ENCODE data around the gene LRMDA. TPM values are rescaled to one million over a fixed set of nuclear protein-coding genes. Genes with fewer than 3 reads are reported as not detected.

Gene LRMDA
- total and polyA plus RNA-seq, 2 donors (not counting 3 experiments of a cell fraction or from before 2014, with no cell fraction given): 9.7 to 18.0 TPM

DNA sequence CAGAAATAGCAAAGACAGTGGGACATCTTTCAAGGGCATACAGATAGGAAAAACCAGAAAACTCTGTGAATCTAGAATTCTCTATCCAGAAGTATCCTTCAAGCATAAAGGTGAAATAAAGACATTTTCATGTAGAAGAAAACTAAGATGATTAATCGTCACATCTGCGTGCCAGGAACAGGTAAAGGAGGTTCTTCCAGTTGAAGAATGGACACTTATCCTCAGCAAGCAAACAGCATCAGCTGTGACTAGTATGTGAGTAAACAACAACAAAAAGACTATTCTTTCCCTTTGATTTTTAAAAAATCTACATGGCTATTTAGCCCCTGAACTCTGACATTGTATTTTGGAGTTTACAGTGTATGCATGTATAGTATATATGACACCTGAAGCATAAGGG lies 124.9 kb downstream of the LRMDA start:
- Histone ChIP-seq H3K79me2 (ENCODE audit: control insufficient read depth, insufficient read depth, low read length) (no peaks in the 10 kb centered on the region), H4K20me1 (replicated peaks; ENCODE audit: control insufficient read depth, extremely low read depth, insufficient read depth, low read length) (no peaks in the 10 kb centered on the region), H3K27ac (ENCODE audit: insufficient read depth, low read depth, low read length) (no peak overlapping the region), H3K27me3 (ENCODE audit: control insufficient read depth in 2 of 2, insufficient read depth in 2 of 2, low read length in 2 of 2) (no peaks in the 10 kb centered on the region), H3K9me1 (replicated peaks; ENCODE audit: control insufficient read depth, extremely low read depth, insufficient read depth, low read length) (no peaks in the 10 kb centered on the region), H3K36me3 (ENCODE audit: control insufficient read depth in 2 of 2, extremely low read depth in 1 of 2, insufficient read depth in 2 of 2, low read length in 2 of 2) (no peaks in the 10 kb centered on the region), H3K4me1 (ENCODE audit: control insufficient read depth, extremely low read depth, insufficient read depth, low read length) (no peaks in the 10 kb centered on the region), H3K4me2 (ENCODE audit: insufficient read depth, low read length) (no peak overlapping the region), H3K4me3 (replicated peaks in 1 of 3; ENCODE audit: insufficient read depth in 1 of 3, low read depth in 1 of 3, low read length in 3 of 3) (no peak overlapping the region), H3K9me3 (replicated peaks; ENCODE audit: control insufficient read depth, insufficient read depth, low read length) (no peaks in the 10 kb centered on the region), H3K9ac (replicated peaks; ENCODE audit: extremely low read depth, insufficient read depth, low read length) (no peak overlapping the region), H2AFZ (ENCODE audit: low read depth, low read length) (no peak overlapping the region)
- no peak for FAIRE-seq
- CTCF ChIA-PET: no interaction called here
- no peak for DNase-seq (ENCODE audit: low read depth, low spot score)
- POLR2A ChIA-PET: no interaction called here
- intact Hi-C loops (cut with micrococcal nuclease): no loop called here
- BruUV-seq (replicated peaks): no TSS peak
- TF ChIP-seq EZH2 (IDR thresholded peaks at IDR 0.05; ENCODE audit: borderline replicate concordance, low read depth, low read length, severe bottlenecking) (no peak), GATA2 (IDR thresholded peaks at IDR 0.05; ENCODE audit: insufficient read depth, insufficient read length, low read depth, low read length) (no peak), POLR2A (IDR thresholded peaks at IDR 0.05; ENCODE audit: low read depth, low read length) (no peak)
- dilution Hi-C loops (cut with MboI; ENCODE audit: extremely low pct_ligation_motif_present, low sequenced_read_pairs): no loop called here

DNA sequence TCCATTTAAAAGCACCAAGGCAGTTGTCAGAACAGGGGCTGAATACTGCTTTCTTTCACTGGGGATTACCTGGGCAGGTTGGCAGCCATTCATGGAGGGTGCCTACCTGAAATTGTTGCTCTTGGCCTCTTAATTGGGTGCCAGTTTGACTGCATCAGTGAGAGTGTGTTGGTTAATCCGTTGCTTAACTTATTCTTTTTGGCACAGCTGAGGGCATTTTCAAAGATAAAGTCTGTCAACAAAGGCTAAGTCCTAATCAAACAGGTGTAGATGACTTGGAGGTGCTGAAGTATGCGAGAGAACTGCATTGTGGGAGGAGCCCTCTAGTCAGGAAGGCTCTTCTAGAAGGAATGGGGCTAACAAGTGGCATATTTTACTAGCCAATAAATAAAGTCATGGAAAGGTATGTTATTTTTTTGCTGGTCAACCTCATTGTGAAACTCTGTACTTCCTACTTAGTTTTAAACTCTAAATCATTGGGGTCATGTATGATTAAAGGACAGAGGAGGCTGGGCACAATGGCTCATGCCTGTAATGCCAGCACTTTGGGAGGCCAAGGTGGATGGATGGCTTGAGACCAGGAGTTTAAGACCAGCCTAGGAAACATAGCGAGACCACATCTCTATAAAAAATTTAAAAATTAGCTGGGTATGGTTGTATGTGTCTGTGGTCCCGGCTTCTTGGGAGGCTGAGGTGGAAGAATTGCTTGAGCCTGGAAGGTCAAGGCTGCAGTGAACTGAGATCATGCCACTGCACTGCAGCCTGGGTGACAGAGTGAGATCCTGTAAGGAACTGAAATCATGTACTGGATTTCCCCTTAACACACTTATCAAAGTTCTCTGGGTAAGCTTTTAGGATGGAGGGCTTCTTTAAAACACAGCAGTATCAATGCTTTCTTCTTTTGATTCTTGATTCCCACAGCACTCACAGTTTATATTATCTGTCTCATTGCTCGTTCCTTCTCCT lies 134.1 kb downstream of the LRMDA start:
- no peak for FAIRE-seq
- Histone ChIP-seq H3K4me3 (replicated peaks in 1 of 3; ENCODE audit: insufficient read depth in 1 of 3, low read depth in 1 of 3, low read length in 3 of 3) (no peak overlapping the region), H3K27ac (ENCODE audit: insufficient read depth, low read depth, low read length) (no peak overlapping the region), H3K9ac (replicated peaks; ENCODE audit: extremely low read depth, insufficient read depth, low read length) (no peak overlapping the region), H2AFZ (ENCODE audit: low read depth, low read length) (no peak overlapping the region), H3K4me2 (ENCODE audit: insufficient read depth, low read length) (no peak overlapping the region), H3K9me3 (replicated peaks; ENCODE audit: control insufficient read depth, insufficient read depth, low read length) (no peaks in the 10 kb centered on the region), H3K9me1 (replicated peaks; ENCODE audit: control insufficient read depth, extremely low read depth, insufficient read depth, low read length) (no peaks in the 10 kb centered on the region), H3K79me2 (ENCODE audit: control insufficient read depth, insufficient read depth, low read length) (no peaks in the 10 kb centered on the region), H4K20me1 (replicated peaks; ENCODE audit: control insufficient read depth, extremely low read depth, insufficient read depth, low read length) (no peaks in the 10 kb centered on the region), H3K4me1 (ENCODE audit: control insufficient read depth, extremely low read depth, insufficient read depth, low read length) (no peaks in the 10 kb centered on the region), H3K27me3 (ENCODE audit: control insufficient read depth in 2 of 2, insufficient read depth in 2 of 2, low read length in 2 of 2) (no peaks in the 10 kb centered on the region), H3K36me3 (ENCODE audit: control insufficient read depth in 2 of 2, extremely low read depth in 1 of 2, insufficient read depth in 2 of 2, low read length in 2 of 2) (no peaks in the 10 kb centered on the region)
- no peak for TF ChIP-seq JUN (IDR thresholded peaks at IDR 0.05; ENCODE audit: borderline replicate concordance, insufficient read depth, insufficient read length, low read depth)
- no peak for TF ChIP-seq CTCF (IDR thresholded peaks at IDR 0.05; ENCODE audit: extremely low read depth in 1 of 2, insufficient read depth in 1 of 2, low read depth in 1 of 2, low read length in 2 of 2)
- TF ChIP-seq POLR2AphosphoS5 (IDR thresholded peaks at IDR 0.05; ENCODE audit: insufficient read depth, low read depth, low read length): no peak
- no peak for TF ChIP-seq MYC (IDR thresholded peaks at IDR 0.05; ENCODE audit: low read depth, low read length)
- TF ChIP-seq FOS (IDR thresholded peaks at IDR 0.05; ENCODE audit: borderline replicate concordance, insufficient read depth, low read length): no peak
- no peak for TF ChIP-seq EZH2 (IDR thresholded peaks at IDR 0.05; ENCODE audit: borderline replicate concordance, low read depth, low read length, severe bottlenecking)
- no peak for TF ChIP-seq POLR2A (IDR thresholded peaks at IDR 0.05; ENCODE audit: low read depth, low read length)
- TF ChIP-seq, protein P1, sequence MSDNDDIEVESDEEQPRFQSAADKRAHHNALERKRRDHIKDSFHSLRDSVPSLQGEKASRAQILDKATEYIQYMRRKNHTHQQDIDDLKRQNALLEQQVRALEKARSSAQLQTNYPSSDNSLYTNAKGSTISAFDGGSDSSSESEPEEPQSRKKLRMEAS (IDR thresholded peaks at IDR 0.05; ENCODE audit: insufficient read depth, insufficient read length): no peak
- no peak for TF ChIP-seq GATA2 (IDR thresholded peaks at IDR 0.05; ENCODE audit: insufficient read depth, insufficient read length, low read depth, low read length)
- intact Hi-C loops (cut with micrococcal nuclease) (no loop called here), dilution Hi-C loops (cut with MboI; ENCODE audit: extremely low pct_ligation_motif_present, low sequenced_read_pairs) (no loop called here)
- DNase-seq (ENCODE audit: low read depth, low spot score): no peak
- POLR2A ChIA-PET: no interaction called here
- BruUV-seq (replicated peaks): no TSS peak
- CTCF ChIA-PET: no interaction called here
